ENCODE measurements around the gene N4BP2L2. TPM values are rescaled to one million over a fixed set of nuclear protein-coding genes. Genes with fewer than 3 reads are reported as not detected.

N4BP2L2 gene
- total RNA-seq, 1 donor from 2014 or later, result 125 TPM

- no peak for DNase-seq (ENCODE audit: low spot score)
Measured at GRCh38 chr13:32468502-32469142, 70.0 kb downstream of the N4BP2L2 start.

- DNase-seq (ENCODE audit: low spot score), result no peak
Measured at GRCh38 chr13:32456591-32456990, 82.0 kb downstream of the N4BP2L2 start.

DNA sequence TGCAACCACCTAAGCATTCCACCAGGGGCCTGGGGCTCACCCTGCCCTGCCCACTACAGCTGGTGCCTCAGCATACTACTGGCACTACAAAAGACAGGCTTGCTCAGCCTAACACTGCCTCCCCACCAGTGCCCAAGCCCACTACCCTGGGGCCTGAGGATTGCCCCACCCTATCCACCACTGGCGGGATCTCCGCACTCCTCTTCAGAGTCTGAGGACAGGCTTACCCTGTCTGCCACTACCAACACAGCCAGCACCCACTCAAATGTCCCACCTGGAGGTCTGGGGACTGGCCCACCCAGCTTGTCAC, 83.0 kb downstream of the N4BP2L2 start:
- no peak for DNase-seq (ENCODE audit: low spot score)

- no peak for DNase-seq (ENCODE audit: low spot score)
Measured at GRCh38 chr13:32454886-32455593, 83.6 kb downstream of the N4BP2L2 start.

- DNase-seq (ENCODE audit: low spot score), result no peak
Measured at GRCh38 chr13:32453981-32454380, 84.6 kb downstream of the N4BP2L2 start.

DNA sequence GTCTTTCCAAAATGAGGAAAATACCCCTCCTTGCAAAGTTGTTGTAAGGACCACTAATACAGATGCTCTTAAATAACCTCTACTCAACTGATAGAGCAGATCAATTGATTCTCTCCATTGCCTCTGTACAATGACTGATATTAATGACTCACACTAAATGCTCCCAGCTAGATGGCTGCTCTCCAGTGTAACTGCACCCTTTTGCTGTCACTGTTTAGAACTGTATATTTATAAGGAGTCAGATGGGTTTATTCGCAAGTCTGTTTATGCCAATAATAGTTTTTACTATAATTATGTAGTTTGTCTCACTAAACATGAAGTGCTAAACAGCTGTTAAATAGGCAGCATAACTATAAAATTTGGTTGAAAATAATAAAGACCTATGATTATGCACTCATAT, 89.6 kb downstream of the N4BP2L2 start:
- no peak for DNase-seq (ENCODE audit: low spot score)

GRCh38 chr13:32447894-32448623, 90.5 kb downstream of the N4BP2L2 start:
- no peak for DNase-seq (ENCODE audit: low spot score)

DNA sequence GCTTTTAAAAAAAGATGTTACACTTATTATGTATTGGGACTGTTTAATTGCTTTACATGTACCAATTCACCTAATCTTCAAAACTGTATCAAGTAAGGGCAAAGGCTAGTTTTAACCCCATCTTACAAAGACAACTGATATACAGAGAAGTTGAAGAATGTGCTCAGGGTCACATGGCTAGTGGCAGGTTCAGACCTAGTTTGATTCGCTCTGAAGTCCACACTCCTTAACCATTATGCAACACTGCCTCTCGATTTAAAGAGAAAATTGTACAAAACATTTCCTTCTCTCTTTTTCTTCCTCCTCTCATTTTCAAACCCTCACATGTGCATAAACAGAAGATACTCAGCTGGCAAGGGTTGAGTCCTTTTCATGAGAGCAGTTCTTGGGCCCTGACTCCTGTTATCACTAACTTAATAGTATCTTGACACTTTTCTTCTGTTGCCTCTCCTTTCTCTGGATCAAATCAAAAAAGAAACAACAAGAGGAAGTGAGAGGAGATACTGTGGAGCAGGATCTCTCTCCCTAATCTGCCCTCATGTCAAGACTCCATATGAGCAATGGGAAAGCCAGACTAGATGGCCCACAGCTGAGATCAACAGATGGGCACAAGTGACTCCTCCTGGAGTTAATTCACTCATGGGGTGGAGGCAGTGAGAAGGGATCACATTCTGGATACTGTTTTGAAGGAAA, 91.7 kb downstream of the N4BP2L2 start:
- DNase-seq (ENCODE audit: low spot score), result no peak

DNA sequence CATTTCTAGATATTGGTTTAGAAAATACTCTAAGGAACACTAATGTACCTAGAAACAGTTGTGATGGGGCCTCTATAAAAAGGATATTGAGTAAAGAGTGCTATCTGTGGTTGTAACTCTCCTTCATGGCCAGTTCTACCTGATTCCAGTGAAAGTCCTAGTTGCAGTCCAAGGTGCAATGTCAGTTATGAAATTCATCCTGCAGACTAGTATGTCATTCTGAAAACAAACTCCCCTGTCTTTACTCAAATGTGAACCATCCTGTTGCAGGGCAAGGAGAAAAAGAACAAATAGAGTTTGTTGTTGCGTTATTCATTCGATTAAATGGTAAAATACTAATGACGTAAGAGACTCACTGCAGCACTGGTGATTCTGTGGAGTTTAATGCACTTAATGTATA, 92.4 kb downstream of the N4BP2L2 start:
- DNase-seq (ENCODE audit: low spot score), result no peak

DNA sequence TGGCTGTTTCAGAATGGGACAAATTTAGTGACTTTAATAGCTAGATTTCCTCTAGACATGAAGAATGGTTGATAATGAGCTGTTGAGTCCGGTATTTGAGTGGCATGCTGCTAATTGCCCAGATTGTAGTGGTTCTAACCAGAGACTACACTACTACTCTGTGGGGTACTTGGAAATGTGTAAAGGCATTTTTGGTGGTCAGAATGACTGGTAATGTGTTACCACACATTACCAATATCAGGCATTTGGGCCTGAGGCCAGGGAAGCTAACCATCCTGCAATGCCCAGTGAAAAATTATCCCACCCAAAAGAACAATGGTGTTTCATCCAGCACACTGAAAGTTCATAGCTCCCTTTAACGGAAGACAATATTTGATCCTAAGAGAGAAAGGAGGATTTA, 93.1 kb downstream of the N4BP2L2 start:
- no peak for DNase-seq (ENCODE audit: low spot score)

- peak; percentile 32 for DNase-seq (ENCODE audit: low spot score)
Measured at GRCh38 chr13:32443111-32443510, 95.5 kb downstream of the N4BP2L2 start.

DNA sequence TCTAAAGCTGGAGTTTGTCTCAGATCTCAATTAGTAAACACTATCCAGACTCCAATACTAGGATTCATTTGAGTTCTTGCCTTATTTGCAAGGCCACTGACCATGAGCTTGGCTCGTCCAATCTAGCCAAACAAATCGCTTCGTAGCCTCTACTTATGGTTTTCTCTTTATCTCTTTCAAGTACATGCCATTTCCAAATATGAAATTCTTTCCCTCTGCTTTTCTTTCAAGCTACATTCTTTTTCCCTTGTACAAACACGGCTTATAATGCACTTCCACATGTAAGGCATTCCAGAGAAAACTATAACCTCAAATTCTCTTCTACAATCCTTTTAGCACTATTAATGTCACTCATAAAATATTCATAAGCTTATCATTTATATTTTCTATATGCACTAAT, 99.7 kb downstream of the N4BP2L2 start:
- DNase-seq (ENCODE audit: low spot score), result no peak

DNA sequence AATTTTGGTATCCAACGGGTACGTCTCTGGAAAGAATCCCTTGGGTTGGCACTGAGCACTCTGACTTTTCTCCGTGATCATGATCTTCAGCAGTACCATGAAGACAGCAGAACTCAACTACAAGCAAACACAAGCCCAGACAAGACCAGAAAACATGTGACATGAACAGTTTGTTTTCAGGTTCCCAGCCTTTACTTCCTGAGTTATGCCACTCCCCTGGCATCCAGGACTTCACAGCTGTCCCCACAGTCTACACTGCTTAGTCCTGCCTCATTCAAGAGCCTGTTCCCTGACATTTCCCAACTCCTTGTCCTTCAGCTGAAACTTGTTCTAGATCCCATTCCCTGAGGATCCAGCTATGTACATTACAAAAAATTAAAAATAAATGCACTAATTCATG, 105.7 kb downstream of the N4BP2L2 start:
- no peak for DNase-seq (ENCODE audit: low spot score)

- DNase-seq (ENCODE audit: low spot score), result no peak
Measured at GRCh38 chr13:32431361-32431760, 107.2 kb downstream of the N4BP2L2 start.

DNA sequence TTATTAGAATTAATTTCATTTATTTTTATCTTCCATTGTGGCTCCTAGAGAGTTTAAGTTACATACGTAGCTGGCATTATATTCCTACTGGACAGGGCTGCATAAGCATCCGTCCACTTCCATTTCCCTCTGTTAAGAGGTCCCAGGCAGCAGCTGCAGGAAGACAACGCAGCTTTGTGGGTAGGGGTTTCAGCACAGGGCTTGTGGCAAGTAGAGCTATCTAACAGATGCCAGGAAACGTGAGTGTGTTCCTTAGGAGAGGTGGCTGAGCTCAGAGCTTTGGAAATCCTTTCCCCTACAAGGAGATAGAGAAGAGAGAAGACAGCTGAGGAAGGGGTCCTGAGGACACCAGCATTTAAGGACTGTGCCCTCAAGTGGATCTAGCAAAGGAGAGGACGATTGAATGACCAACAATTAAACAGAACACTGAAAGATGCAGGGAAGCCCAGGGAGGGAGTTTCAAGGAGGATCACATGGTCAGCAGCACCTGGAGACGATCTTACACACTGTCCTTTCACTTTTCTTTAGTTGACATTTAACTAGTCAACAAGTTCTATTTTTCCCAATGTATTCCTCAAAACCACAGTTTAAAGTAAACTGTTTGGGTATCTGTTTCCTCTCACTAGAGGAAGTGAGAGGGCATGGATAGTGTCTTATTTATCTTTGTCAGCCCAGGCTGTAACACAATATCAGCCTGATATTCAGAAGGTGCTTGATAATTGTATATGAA, 108.4 kb downstream of the N4BP2L2 start:
- DNase-seq (ENCODE audit: low spot score), result no peak

DNA sequence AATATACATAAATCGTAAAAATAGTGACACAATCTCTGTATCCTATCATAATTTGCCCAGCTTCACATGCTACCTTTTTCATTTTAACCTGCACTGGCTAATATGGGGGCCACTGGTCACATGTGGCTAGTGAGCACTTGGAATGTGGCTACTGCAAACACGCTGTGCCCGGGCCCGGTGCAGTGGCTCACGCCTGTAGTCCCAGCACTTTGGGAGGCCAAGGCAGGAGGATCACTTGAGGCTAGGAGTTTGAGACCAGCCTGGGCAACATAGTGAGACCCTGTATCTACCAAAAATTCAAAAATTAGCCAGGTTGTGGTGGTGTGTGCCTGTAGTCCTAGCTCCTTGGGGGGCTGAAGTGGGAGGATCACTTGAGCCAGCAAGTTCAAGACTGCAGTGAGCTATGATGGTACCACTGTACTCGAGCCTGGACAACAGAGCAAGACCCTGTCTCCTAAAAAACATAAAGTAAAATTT, 109.1 kb downstream of the N4BP2L2 start:
- DNase-seq (ENCODE audit: low spot score), result no peak

GRCh38 chr13:32428581-32429432, 109.8 kb downstream of the N4BP2L2 start:
- no peak for DNase-seq (ENCODE audit: low spot score)

GRCh38 chr13:32427852-32428580, 110.6 kb downstream of the N4BP2L2 start, which contains the start of gene N4BP2L1:
TSS of gene N4BP2L1 (minus strand) at chr13:32428130. CDS start at chr13:32428082, 48 bp downstream.
- peak; percentile 70 for DNase-seq (ENCODE audit: low spot score)

DNA sequence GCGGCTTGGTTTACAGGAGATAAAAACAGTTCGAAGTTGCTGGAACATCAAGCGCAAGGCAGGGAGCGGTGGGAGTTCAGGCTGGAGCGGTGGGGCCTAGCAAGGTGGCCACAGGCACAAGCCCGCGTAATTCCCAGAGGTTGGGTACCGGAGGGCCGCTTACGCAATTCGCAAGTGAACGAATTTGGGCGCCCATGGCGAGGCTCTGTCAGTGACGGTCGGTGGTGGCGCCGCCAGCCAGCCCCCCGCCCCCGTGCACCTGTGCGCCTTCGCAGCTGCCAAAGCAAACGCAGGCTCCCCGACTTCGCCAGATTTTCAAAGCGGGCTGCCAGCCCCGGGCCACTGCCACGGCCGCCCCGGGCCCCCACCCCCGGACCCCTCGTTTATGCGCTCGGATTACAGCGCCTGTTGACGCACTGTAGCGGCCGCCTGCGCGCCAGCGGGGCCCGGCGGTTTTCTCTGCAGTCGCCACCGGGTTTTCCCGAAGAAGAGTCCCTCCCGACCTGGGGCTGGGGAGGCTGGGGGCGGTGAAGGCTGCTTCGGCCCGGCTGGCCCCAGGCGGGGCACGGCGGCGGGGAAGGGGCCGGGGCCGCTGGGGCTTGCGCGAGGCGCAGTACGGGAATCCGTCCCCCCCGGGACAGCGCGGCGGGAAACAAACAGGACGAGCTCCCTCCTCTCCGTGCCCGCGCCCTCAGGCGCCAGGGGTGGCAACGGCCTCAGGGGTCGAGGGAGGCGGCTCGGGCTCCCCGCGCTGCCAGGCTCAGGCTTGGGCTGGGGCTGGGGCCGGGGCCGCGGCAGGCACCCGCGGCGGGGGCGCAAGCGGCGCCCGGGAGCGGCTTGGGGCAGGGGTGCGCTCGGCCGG, 111.4 kb downstream of the N4BP2L2 start:
- DNase-seq (ENCODE audit: low spot score), result peak; percentile 25

All from mucosa of gallbladder (tissue), 1 donor.